Neural crest cell (in vitro differentiated cells): Measurements from ENCODE around the gene NTNG1. TPM values are rescaled to one million over a fixed set of nuclear protein-coding genes. Genes with fewer than 3 reads are reported as not detected.

Experiments used
- DNase-seq: peaks from one replicate; pipeline ENCODE4 v3.0.0; 2021; ENCODE audit warnings: low read depth, mixed read lengths, low spot score
- H3K27ac Mint-ChIP-seq: one replicate; pipeline ENCODE4 v1.8.0; 2021; ENCODE audit warnings: mild to moderate bottlenecking, mixed read lengths; ENCODE audit not compliant: unreplicated experiment
- H3K27me3 Mint-ChIP-seq: 2 replicates; pipeline ENCODE4 v1.8.0; 2021; ENCODE audit warnings: low read depth, mild to moderate bottlenecking, mixed read lengths
- H3K36me3 Mint-ChIP-seq: 2 replicates; pipeline ENCODE4 v1.8.0; 2021; ENCODE audit warnings: low read depth, mild to moderate bottlenecking, mixed read lengths
- H3K4me1 Mint-ChIP-seq: 2 replicates; pipeline ENCODE4 v1.8.0; 2021; ENCODE audit warnings: mixed read lengths
- H3K4me3 Mint-ChIP-seq: one replicate; pipeline ENCODE4 v1.8.0; 2021; ENCODE audit warnings: mild to moderate bottlenecking, mixed read lengths
- H3K9me3 Mint-ChIP-seq: 2 replicates; pipeline ENCODE4 v1.8.0; 2021; ENCODE audit warnings: mixed read lengths
- CTCF ChIP-seq: fragments of 200-600 bp; sonication (generic); conservative IDR thresholded peaks from 2 replicates; pipeline ENCODE4 v1.5.0; 2021; ENCODE audit warnings: antibody characterized with exemption, mild to moderate bottlenecking
- total RNA-seq: library from RNA; stranded (reverse); gene quantifications from 2 replicates; pipeline ENCODE4 v1.2.1, GENCODE V29; 2021

NTNG1 gene
- total RNA-seq, 1 donor from 2014 or later, result 1.1 TPM

GRCh38 chr1:107494061-107494460, 353.2 kb downstream of the NTNG1 start:
- Mint-ChIP-seq H3K9me3 (no peaks in the 10 kb centered on the region), H3K4me1 (no peaks in the 10 kb centered on the region), H3K27ac (no peak overlapping the region), H3K4me3 (no peak overlapping the region), H3K36me3 (no peaks in the 10 kb centered on the region), H3K27me3 (no peaks in the 10 kb centered on the region)
- no peak for DNase-seq
- no peak for TF ChIP-seq CTCF

GRCh38 chr1:107496002-107496401, 355.2 kb downstream of the NTNG1 start:
- Mint-ChIP-seq H3K9me3 (no peaks in the 10 kb centered on the region), H3K27ac (no peak overlapping the region), H3K4me1 (no peaks in the 10 kb centered on the region), H3K36me3 (no peaks in the 10 kb centered on the region), H3K27me3 (no peaks in the 10 kb centered on the region), H3K4me3 (no peak overlapping the region)
- no peak for DNase-seq
- no peak for TF ChIP-seq CTCF

- Mint-ChIP-seq H3K9me3 (no peaks in the 10 kb centered on the region), H3K27ac (no peak overlapping the region), H3K27me3 (no peaks in the 10 kb centered on the region), H3K36me3 (no peaks in the 10 kb centered on the region), H3K4me3 (no peak overlapping the region), H3K4me1 (no peaks in the 10 kb centered on the region)
- TF ChIP-seq CTCF, result no peak
- DNase-seq, result no peak
Measured at GRCh38 chr1:107499139-107499744, 358.4 kb downstream of the NTNG1 start.

GRCh38 chr1:107501081-107501605, 360.3 kb downstream of the NTNG1 start:
- Mint-ChIP-seq H3K9me3 (no peaks in the 10 kb centered on the region), H3K4me3 (no peak overlapping the region), H3K4me1 (no peaks in the 10 kb centered on the region), H3K27me3 (no peaks in the 10 kb centered on the region), H3K27ac (no peak overlapping the region), H3K36me3 (no peaks in the 10 kb centered on the region)
- DNase-seq, result no peak
- TF ChIP-seq CTCF, result no peak

DNA sequence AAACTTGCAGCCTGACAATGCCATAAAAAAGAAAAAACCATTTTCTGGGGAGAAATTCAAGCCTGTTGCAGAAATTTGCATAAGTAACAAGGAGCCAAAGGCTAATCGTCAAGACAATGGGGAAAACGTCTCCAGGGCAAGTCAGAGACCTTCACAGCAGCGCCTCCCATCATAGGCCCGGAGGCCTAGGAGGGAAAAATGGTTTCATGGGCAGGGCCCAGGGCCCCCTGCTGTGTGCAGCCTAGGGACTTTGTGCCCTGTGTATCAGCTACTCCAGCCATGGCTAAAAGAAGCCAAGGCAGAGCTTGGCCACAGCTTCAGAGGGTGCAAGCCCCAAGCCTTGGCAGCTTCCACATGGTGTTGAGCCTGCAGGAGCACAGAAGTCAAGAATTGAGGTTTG, 369.5 kb downstream of the NTNG1 start:
- no peak for DNase-seq
- Mint-ChIP-seq H3K36me3 (no peaks in the 10 kb centered on the region), H3K27me3 (no peaks in the 10 kb centered on the region), H3K9me3 (peaks cover 11% of the 10 kb centered on the region), H3K4me1 (no peaks in the 10 kb centered on the region), H3K4me3 (no peak overlapping the region), H3K27ac (no peak overlapping the region)
- TF ChIP-seq CTCF, result no peak
